CD4-positive, alpha-beta T cell (primary cell): ENCODE data around the gene PTDSS2. TPM values are rescaled to one million over a fixed set of nuclear protein-coding genes. Genes with fewer than 3 reads are reported as not detected.
"Not testable (repeated sequence)": the region's sequence is repeated elsewhere in the genome, so short reads cannot be mapped to it uniquely, and the experiment has no call there.

Experiments
- ATAC-seq: fragments of 200-7000 bp; cut with Tn5 transposase; one replicate; pipeline ENCODE4 v1.10.0; 2022; ENCODE audit warnings: mild to moderate bottlenecking; ENCODE audit not compliant: poor library complexity
- CTCF ChIA-PET: fragments of 350-600 bp; sonication (Branson Sonifier 250); formaldehyde crosslinking; loops from one replicate; lab custom pipeline; 2021; ENCODE audit warnings: antibody characterized with exemption, inconsistent platforms; lab: Charles Lee
- POLR2A ChIA-PET: fragments of 350-600 bp; sonication (Branson Sonifier 250); formaldehyde crosslinking; loops from one replicate; lab custom pipeline; 2021; ENCODE audit warnings: antibody characterized with exemption, inconsistent platforms; lab: Charles Lee
- DNase-seq, 14 experiments: peaks; one replicate each; pipeline ENCODE4 v3.0.0-alpha.2; 2013 to 2020; ENCODE audit warnings: mixed read lengths in 2 of 14
- H3K27ac ChIP-seq, 2 donors: one replicate each; pipeline versions ENCODE4 v1.5.1 to v1.7.0; 2013; ENCODE audit warnings: low read length in 2 of 2, low read depth in 1 of 2, mild to moderate bottlenecking in 1 of 2
- H3K27me3 ChIP-seq, 2 experiments: 1 replicate in 1 of 2; 2 replicates in 1 of 2; pipeline versions ENCODE4 v1.6.1 to v1.7.0; 2013; ENCODE audit warnings: low read length in 2 of 2, control low read depth in 1 of 2, mild to moderate bottlenecking in 1 of 2, moderate library complexity in 1 of 2; ENCODE audit not compliant: insufficient read depth in 2 of 2, control insufficient read depth in 1 of 2
- H3K36me3 ChIP-seq: one replicate; pipeline ENCODE4 v1.6.1; 2013; ENCODE audit warnings: low read length, control low read depth; ENCODE audit not compliant: insufficient read depth
- H3K4me1 ChIP-seq: one replicate; pipeline ENCODE4 v1.6.1; 2013; ENCODE audit warnings: low read length, control low read depth; ENCODE audit not compliant: insufficient read depth
- H3K4me3 ChIP-seq: one replicate; pipeline ENCODE4 v1.5.1; 2013; ENCODE audit warnings: mild to moderate bottlenecking, low read length, moderate library complexity
- H3K9me3 ChIP-seq, 2 experiments: 1 replicate in 1 of 2; 2 replicates in 1 of 2; pipeline versions ENCODE4 v1.6.1 to v1.7.0; 2013; ENCODE audit warnings: low read length in 2 of 2, mild to moderate bottlenecking in 2 of 2, control low read depth in 1 of 2, moderate library complexity in 1 of 2; ENCODE audit not compliant: control insufficient read depth in 1 of 2, insufficient read depth in 1 of 2
- H3K27ac Mint-ChIP-seq: one replicate; pipeline ENCODE4 v1.8.0; 2020; ENCODE audit warnings: mixed read lengths
- H3K27me3 Mint-ChIP-seq: one replicate; pipeline ENCODE4 v1.8.0; 2021; ENCODE audit warnings: mixed read lengths
- H3K36me3 Mint-ChIP-seq: one replicate; pipeline ENCODE4 v1.8.0; 2021; ENCODE audit warnings: low read depth, mixed read lengths
- H3K4me1 Mint-ChIP-seq: one replicate; pipeline ENCODE4 v1.8.0; 2021; ENCODE audit warnings: low read depth, mixed read lengths
- H3K4me3 Mint-ChIP-seq: one replicate; pipeline ENCODE4 v1.8.0; 2020; ENCODE audit warnings: mild to moderate bottlenecking, mixed read lengths
- H3K9me3 Mint-ChIP-seq: one replicate; pipeline ENCODE4 v1.8.0; 2020; ENCODE audit warnings: mixed read lengths
- intact Hi-C, 2 experiments: fragments of 100-400 bp; cut with DNase I in 1 of 2; cut with micrococcal nuclease in 1 of 2; formaldehyde crosslinking; loops; one replicate each; pipeline versions ENCODE4 v1.15.1 to v1.9.0; 2023 to 2025; cut with DNase I, micrococcal nuclease
- total RNA-seq, 174 experiments: library from RNA in 2 of 174; stranded (reverse) in 2 of 174; gene quantifications; one replicate each; pipeline ENCODE4 v1.2.3 and lab custom pipeline; 2021 to 2026
- TF ChIP-seq, protein P1 (sequence below): fragments of 200-600 bp; IDR thresholded peaks from one replicate; pipeline ENCODE4 v1.8.0; 2022; ENCODE audit warnings: antibody characterized with exemption, mild to moderate bottlenecking

Gene PTDSS2
- total RNA-seq, 2 experiments from 2014 or later, result 15.2 to 18.4 TPM

GRCh38 chr11:433641-434040 is 16.4 kb upstream of the PTDSS2 start:
- ChIA-PET CTCF (no interaction called here), POLR2A (no interaction called here)
- intact Hi-C loops, result no loop called here
- no peak overlapping the region for H3K27ac ChIP-seq
- peaks cover 6% of the 10 kb centered on the region for H3K36me3 Mint-ChIP-seq
- H3K36me3 ChIP-seq, result peaks cover 20% of the 10 kb centered on the region
- H3K4me3 Mint-ChIP-seq, result no peak overlapping the region
- no peak overlapping the region for H3K27ac Mint-ChIP-seq
- H3K27me3 ChIP-seq, result no peaks in the 10 kb centered on the region
- H3K4me1 Mint-ChIP-seq, result peaks cover 6% of the 10 kb centered on the region
- H3K4me3 ChIP-seq, result no peak overlapping the region
- no peaks in the 10 kb centered on the region for H3K27me3 Mint-ChIP-seq
- peaks cover 16% of the 10 kb centered on the region for H3K4me1 ChIP-seq
- H3K9me3 Mint-ChIP-seq, result no peaks in the 10 kb centered on the region
- no peaks in the 10 kb centered on the region for H3K9me3 ChIP-seq
- TF ChIP-seq, protein P1, sequence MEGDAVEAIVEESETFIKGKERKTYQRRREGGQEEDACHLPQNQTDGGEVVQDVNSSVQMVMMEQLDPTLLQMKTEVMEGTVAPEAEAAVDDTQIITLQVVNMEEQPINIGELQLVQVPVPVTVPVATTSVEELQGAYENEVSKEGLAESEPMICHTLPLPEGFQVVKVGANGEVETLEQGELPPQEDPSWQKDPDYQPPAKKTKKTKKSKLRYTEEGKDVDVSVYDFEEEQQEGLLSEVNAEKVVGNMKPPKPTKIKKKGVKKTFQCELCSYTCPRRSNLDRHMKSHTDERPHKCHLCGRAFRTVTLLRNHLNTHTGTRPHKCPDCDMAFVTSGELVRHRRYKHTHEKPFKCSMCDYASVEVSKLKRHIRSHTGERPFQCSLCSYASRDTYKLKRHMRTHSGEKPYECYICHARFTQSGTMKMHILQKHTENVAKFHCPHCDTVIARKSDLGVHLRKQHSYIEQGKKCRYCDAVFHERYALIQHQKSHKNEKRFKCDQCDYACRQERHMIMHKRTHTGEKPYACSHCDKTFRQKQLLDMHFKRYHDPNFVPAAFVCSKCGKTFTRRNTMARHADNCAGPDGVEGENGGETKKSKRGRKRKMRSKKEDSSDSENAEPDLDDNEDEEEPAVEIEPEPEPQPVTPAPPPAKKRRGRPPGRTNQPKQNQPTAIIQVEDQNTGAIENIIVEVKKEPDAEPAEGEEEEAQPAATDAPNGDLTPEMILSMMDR, result no peak
- ATAC-seq (no peak), DNase-seq (no peak)

DNA sequence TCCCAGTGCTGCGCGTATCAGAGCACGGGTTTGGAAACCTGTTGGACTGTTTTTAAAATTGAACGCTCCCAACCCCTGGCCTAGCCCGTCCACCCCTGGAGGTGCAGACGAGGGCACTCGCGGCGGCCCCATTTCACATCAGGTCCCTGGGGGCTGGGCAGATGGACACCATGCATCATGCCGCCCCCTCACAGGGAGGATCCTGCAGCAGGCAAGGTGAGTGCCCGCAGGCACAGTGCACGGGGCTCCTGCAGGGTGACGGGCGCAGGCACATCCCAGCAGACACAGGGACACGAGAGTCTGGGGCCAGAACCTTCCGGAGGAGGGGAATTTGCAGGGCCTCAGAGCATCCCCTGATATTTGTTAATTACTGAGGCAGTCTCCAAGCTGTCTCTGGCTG is 15.6 kb upstream of the PTDSS2 start:
- peaks cover 6% of the 10 kb centered on the region for H3K36me3 Mint-ChIP-seq
- H3K4me3 Mint-ChIP-seq, result no peak overlapping the region
- Histone ChIP-seq H3K36me3 (peaks cover 17% of the 10 kb centered on the region), H3K4me3 (no peak overlapping the region), H3K27me3 (no peaks in the 10 kb centered on the region), H3K9me3 (no peaks in the 10 kb centered on the region), H3K27ac (no peak overlapping the region), H3K4me1 (peaks cover 24% of the 10 kb centered on the region)
- ChIA-PET POLR2A (no interaction called here), CTCF (no interaction called here)
- H3K4me1 Mint-ChIP-seq, result peaks cover 6% of the 10 kb centered on the region
- DNase-seq (no peak), ATAC-seq (no peak)
- no peaks in the 10 kb centered on the region for H3K27me3 Mint-ChIP-seq
- no peak overlapping the region for H3K27ac Mint-ChIP-seq
- intact Hi-C loops, result no loop called here
- TF ChIP-seq, protein P1, result no peak
- no peaks in the 10 kb centered on the region for H3K9me3 Mint-ChIP-seq

GRCh38 chr11:434999-435740 is 14.9 kb upstream of the PTDSS2 start:
- CTCF ChIA-PET, H3K9me3 Mint-ChIP-seq, ATAC-seq: not testable (repeated sequence)

More at GRCh38 chr11:434999-435740, 14.9 kb upstream of the PTDSS2 start:
- H3K27ac Mint-ChIP-seq, DNase-seq, H3K27me3 Mint-ChIP-seq, intact Hi-C loops, POLR2A ChIA-PET, H3K9me3 ChIP-seq, H3K27me3 ChIP-seq, H3K36me3 Mint-ChIP-seq, H3K4me3 Mint-ChIP-seq, H3K27ac ChIP-seq, H3K4me3 ChIP-seq: not testable (repeated sequence)
- H3K36me3 ChIP-seq, result peaks cover 17% of the 10 kb centered on the region
- H3K4me1 Mint-ChIP-seq, result peaks cover 10% of the 10 kb centered on the region
- peaks cover 31% of the 10 kb centered on the region for H3K4me1 ChIP-seq
